T-helper 17 cell (primary cell): ENCODE measurements around the gene EDIL3. TPM values are rescaled to one million over a fixed set of nuclear protein-coding genes. Genes with fewer than 3 reads are reported as not detected.

ENCODE experiments used
- ATAC-seq: fragments of 150-1000 bp; cut with Tn5 transposase; 2 replicates; pipeline ENCODE4 v1.10.0; 2021; ENCODE audit warnings: mild to moderate bottlenecking, moderate library complexity
- DNase-seq, 3 donors: peaks; one replicate each; pipeline versions ENCODE4 v3.0.0 to v3.0.0-alpha.2; 2020 to 2021
- H3K9me3 ChIP-seq: one replicate; pipeline ENCODE4 v1.7.0; 2013; ENCODE audit warnings: low read length, mild to moderate bottlenecking; ENCODE audit not compliant: control insufficient read depth, poor library complexity, severe bottlenecking
- H3K27ac Mint-ChIP-seq: one replicate; pipeline ENCODE4 v1.8.0; 2022; ENCODE audit warnings: mild to moderate bottlenecking, moderate library complexity, mixed read lengths
- H3K27me3 Mint-ChIP-seq: one replicate; pipeline ENCODE4 v1.8.0; 2022; ENCODE audit warnings: mixed read lengths
- H3K36me3 Mint-ChIP-seq: one replicate; pipeline ENCODE4 v1.8.0; 2022; ENCODE audit warnings: low read depth, mixed read lengths
- H3K4me1 Mint-ChIP-seq: one replicate; pipeline ENCODE4 v1.8.0; 2022; ENCODE audit warnings: mild to moderate bottlenecking, mixed read lengths
- H3K4me3 Mint-ChIP-seq: one replicate; pipeline ENCODE4 v1.8.0; 2022; ENCODE audit warnings: mild to moderate bottlenecking, moderate library complexity, mixed read lengths
- total RNA-seq, 4 donors: library from RNA in 2 of 4; stranded (reverse) in 2 of 4; gene quantifications; one replicate each; pipeline ENCODE4 v1.2.3 and lab custom pipeline; 2022 to 2026

The EDIL3 gene
- total RNA-seq, 2 donors from 2014 or later, result not detected

DNA sequence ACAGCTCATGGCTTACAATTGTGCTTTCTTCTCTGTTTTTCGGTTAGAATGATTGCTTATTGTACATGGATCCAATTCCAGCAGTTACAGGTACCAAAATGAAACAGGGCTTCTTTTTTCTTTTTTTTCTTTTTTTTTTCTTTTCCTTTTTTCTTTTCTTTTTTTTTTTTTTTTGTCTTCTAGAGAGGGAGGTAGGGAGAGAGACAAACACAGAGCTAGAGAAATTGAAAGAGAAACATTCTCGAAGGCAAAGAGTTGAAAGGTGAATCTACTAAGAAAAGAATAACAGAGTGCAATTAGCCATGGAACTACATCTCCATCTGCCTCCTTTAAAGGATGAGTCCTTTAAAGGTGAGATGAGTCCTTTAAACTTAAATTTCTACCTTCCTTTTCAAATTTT, 1.0 kb upstream of the EDIL3 start:
- Mint-ChIP-seq H3K27ac (no peak overlapping the region), H3K4me1 (peaks cover 4% of the 10 kb centered on the region), H3K4me3 (no peak overlapping the region), H3K27me3 (peaks cover 43% of the 10 kb centered on the region), H3K36me3 (peaks cover 5% of the 10 kb centered on the region)
- no peak for DNase-seq
- no peak for ATAC-seq
- peaks cover 2% of the 10 kb centered on the region for H3K9me3 ChIP-seq

- no peak for DNase-seq
- peaks cover 4% of the 10 kb centered on the region for H3K4me1 Mint-ChIP-seq
- no peak overlapping the region for H3K27ac Mint-ChIP-seq
- peak overlapping the region; percentile 69 for H3K4me3 Mint-ChIP-seq
- peaks cover 5% of the 10 kb centered on the region for H3K36me3 Mint-ChIP-seq
- peaks cover 2% of the 10 kb centered on the region for H3K9me3 ChIP-seq
- peaks cover 43% of the 10 kb centered on the region for H3K27me3 Mint-ChIP-seq
- ATAC-seq, result no peak
These were observed 670 bp downstream of the EDIL3 start for GRCh38 chr5:84383816-84384603.

DNA sequence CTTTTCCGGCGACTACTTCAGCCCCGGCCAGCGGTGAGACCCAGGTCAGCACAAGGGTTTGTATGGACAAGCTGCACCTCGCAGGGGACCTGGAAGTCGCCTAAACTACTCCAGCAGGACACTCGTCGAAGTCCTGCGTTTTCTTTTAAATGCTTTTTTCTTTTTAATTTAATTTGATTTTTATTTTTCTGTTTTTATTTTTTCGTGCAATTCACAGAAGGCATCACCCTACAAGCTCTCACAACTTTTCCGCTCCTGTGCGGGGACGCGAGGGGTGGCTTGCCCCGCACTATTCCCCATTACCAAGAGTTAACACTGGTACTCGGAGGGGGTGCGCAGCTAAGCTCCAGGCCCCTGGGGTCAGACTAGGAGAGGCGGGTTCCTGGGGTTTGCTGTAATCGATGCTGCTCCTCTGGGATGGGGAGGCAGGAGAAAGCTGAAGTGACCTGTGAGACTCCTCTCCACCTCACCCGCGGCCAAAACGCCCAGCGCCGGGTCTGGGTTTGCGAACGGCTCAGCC, 1.3 kb downstream of the EDIL3 start:
- peaks cover 4% of the 10 kb centered on the region for H3K4me1 Mint-ChIP-seq
- H3K9me3 ChIP-seq, result peaks cover 2% of the 10 kb centered on the region
- ATAC-seq, result no peak
- H3K27ac Mint-ChIP-seq, result no peak overlapping the region
- DNase-seq, result no peak
- H3K36me3 Mint-ChIP-seq, result peaks cover 5% of the 10 kb centered on the region
- peaks cover 48% of the 10 kb centered on the region for H3K27me3 Mint-ChIP-seq
- no peak overlapping the region for H3K4me3 Mint-ChIP-seq

DNA sequence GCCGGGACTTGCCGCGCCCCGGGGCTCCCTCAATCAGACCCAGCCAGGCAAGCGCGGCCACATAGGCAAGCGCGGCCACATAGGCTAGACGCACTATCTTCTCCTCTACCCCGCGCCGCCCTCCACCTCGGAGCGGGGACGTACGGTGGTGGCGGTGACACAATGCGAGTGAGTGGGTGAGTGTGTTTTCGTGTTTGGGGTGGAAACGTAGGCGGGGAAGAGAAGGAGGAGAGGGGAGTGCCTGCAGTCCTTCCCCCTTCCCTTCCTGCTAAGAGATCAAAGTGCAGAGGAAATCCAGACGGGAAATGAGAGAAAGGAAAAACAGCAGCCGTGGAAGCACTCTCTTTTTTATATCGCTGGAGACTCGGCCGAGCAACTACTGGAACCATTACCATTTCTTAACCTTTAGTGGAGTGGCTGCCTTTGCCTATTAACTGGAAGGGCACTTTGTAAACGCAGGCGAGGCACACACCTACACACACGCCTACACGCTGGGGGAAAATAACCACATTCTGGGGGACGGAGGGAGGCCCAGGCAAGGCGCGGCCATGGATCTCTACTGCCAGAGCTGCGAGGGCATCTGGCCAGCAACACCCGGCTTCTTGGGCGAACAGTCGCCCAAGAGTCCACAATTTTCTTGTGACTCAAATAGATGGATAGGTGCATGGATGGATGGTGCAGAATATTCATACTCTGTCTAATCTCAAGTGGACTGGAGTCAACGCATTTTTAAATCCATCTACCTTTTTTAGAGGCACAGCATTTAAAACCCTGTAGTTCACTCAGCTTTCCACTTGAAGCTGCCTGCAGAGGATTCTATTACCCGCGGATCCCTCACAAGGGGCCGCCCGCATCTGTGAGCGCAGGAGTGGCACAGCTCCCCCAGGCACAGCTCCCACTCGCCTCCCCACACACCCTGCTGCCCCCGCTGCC, 2.1 kb downstream of the EDIL3 start:
- DNase-seq, result no peak
- Mint-ChIP-seq H3K36me3 (peaks cover 5% of the 10 kb centered on the region), H3K4me1 (peaks cover 4% of the 10 kb centered on the region), H3K4me3 (no peak overlapping the region), H3K27me3 (peaks cover 48% of the 10 kb centered on the region), H3K27ac (no peak overlapping the region)
- peaks cover 2% of the 10 kb centered on the region for H3K9me3 ChIP-seq
- no peak for ATAC-seq

GRCh38 chr5:84381502-84382362, 2.9 kb downstream of the EDIL3 start:
- DNase-seq (no peak), ATAC-seq (no peak)
- Mint-ChIP-seq H3K4me1 (peaks cover 4% of the 10 kb centered on the region), H3K36me3 (peaks cover 5% of the 10 kb centered on the region), H3K27ac (no peak overlapping the region), H3K27me3 (peaks cover 46% of the 10 kb centered on the region), H3K4me3 (no peak overlapping the region)
- peaks cover 2% of the 10 kb centered on the region for H3K9me3 ChIP-seq

DNA sequence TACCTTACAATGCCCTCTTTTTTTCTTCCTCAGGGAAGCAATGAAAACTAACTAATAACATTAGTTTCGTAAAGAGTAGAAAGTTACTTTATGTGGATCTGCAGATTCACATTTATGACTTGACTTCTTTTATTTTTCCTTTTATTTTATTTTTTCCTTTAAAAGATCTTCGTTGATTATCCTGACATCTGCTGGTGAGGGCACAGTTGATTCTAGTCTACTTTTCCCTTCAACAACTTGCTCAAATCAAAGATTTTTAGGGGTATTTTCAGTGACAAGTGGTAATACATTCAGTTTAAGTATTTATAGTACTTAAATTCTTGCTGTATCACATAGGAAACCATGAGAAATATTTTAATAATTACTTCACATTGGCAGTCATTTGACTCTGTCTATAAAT, 4.9 kb downstream of the EDIL3 start:
- Mint-ChIP-seq H3K4me3 (no peak overlapping the region), H3K36me3 (peaks cover 2% of the 10 kb centered on the region), H3K27me3 (peaks cover 29% of the 10 kb centered on the region), H3K27ac (no peak overlapping the region), H3K4me1 (peaks cover 2% of the 10 kb centered on the region)
- no peak for ATAC-seq
- no peak for DNase-seq
- peaks cover 2% of the 10 kb centered on the region for H3K9me3 ChIP-seq

- ATAC-seq (no peak), DNase-seq (no peak)
- H3K36me3 Mint-ChIP-seq, result no peaks in the 10 kb centered on the region
- no peak overlapping the region for H3K4me3 Mint-ChIP-seq
- no peaks in the 10 kb centered on the region for H3K4me1 Mint-ChIP-seq
- peaks cover 25% of the 10 kb centered on the region for H3K27me3 Mint-ChIP-seq
- H3K9me3 ChIP-seq, result peaks cover 2% of the 10 kb centered on the region
- no peak overlapping the region for H3K27ac Mint-ChIP-seq
These were observed 5.7 kb downstream of the EDIL3 start for GRCh38 chr5:84378961-84379360.

DNA sequence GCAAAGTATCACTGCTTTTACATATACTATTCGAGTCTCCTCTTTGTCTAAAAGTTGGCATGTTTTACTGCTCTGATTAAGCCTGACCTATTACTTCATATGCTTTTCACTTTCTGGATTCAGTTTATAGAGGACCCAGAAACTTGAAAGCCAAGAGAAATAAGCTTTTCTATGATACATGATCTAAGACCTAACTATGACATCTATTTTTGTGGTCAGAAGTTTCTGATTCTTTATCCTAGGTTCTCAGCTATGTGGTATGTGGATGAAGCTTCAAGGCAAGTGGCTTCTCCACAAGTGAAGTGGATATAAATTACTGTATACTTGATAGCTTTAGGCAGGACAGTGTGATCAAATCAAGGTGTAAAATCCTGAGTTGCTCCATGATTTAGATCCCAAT, 6.3 kb downstream of the EDIL3 start:
- H3K4me3 Mint-ChIP-seq, result no peak overlapping the region
- no peaks in the 10 kb centered on the region for H3K36me3 Mint-ChIP-seq
- no peaks in the 10 kb centered on the region for H3K4me1 Mint-ChIP-seq
- ATAC-seq (no peak), DNase-seq (no peak)
- peaks cover 21% of the 10 kb centered on the region for H3K27me3 Mint-ChIP-seq
- H3K9me3 ChIP-seq, result peaks cover 2% of the 10 kb centered on the region
- no peak overlapping the region for H3K27ac Mint-ChIP-seq

DNA sequence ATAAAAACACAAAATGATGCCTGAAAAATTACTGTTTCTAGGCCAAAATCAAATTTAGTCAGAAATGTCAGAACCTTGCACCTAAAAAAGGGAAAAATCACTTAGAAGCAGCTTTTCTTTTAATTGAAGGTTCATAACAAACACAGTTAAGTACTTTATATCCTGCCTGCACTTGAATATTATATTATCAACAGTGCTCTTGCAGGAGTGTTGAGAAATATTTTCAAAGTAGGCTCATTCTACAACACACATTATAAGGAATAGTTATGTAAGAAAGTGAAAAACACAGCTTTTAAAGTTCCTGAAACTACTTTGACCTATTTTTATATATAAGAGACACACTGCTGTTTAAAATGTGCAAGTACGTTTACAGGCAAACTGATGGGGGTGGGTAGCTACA, 8.3 kb downstream of the EDIL3 start:
- no peak for ATAC-seq
- no peaks in the 10 kb centered on the region for H3K36me3 Mint-ChIP-seq

GRCh38 chr5:84374568-84374967, 10.1 kb downstream of the EDIL3 start:
- H3K9me3 ChIP-seq, result no peaks in the 10 kb centered on the region
- H3K4me1 Mint-ChIP-seq, result no peaks in the 10 kb centered on the region
- no peak overlapping the region for H3K4me3 Mint-ChIP-seq
- H3K36me3 Mint-ChIP-seq, result no peaks in the 10 kb centered on the region
- ATAC-seq (no peak), DNase-seq (no peak)
- H3K27me3 Mint-ChIP-seq, result peaks cover 5% of the 10 kb centered on the region
- no peak overlapping the region for H3K27ac Mint-ChIP-seq

More for the DNA sequence above, 8.3 kb downstream of the EDIL3 start:
- H3K9me3 ChIP-seq, result no peaks in the 10 kb centered on the region
- Mint-ChIP-seq H3K4me3 (no peak overlapping the region), H3K4me1 (no peaks in the 10 kb centered on the region), H3K27ac (no peak overlapping the region), H3K27me3 (peaks cover 5% of the 10 kb centered on the region)
- no peak for DNase-seq

GRCh38 chr5:84373506-84373905, 11.2 kb downstream of the EDIL3 start:
- no peak for ATAC-seq
- Mint-ChIP-seq H3K4me3 (no peak overlapping the region), H3K27me3 (peaks cover under 1% of the 10 kb centered on the region), H3K4me1 (no peaks in the 10 kb centered on the region), H3K36me3 (no peaks in the 10 kb centered on the region), H3K27ac (no peak overlapping the region)
- DNase-seq, result no peak
- no peaks in the 10 kb centered on the region for H3K9me3 ChIP-seq

GRCh38 chr5:84372066-84372695, 12.5 kb downstream of the EDIL3 start:
- Mint-ChIP-seq H3K4me1 (no peaks in the 10 kb centered on the region), H3K27ac (no peak overlapping the region), H3K36me3 (no peaks in the 10 kb centered on the region), H3K4me3 (no peak overlapping the region), H3K27me3 (no peaks in the 10 kb centered on the region)
- H3K9me3 ChIP-seq, result no peaks in the 10 kb centered on the region
- DNase-seq (no peak), ATAC-seq (no peak)
